Measurements from ENCODE around the gene EXOC5. TPM values are rescaled to one million over a fixed set of nuclear protein-coding genes. Genes with fewer than 3 reads are reported as not detected.
"Not testable (repeated sequence)": the region's sequence is repeated elsewhere in the genome, so short reads cannot be mapped to it uniquely, and the experiment has no call there.

The EXOC5 gene
- polyA plus RNA-seq, 4 donors = 6.8 to 47.8 (median 10.2) TPM

- Histone ChIP-seq H3K9me3 (ENCODE audit: control insufficient read depth in 2 of 2, insufficient read depth in 1 of 2, low read depth in 1 of 2, low read length in 1 of 2) (no peaks in the 10 kb centered on the region), H3K27me3 (ENCODE audit: control insufficient read depth in 3 of 3, insufficient read depth in 3 of 3, low read length in 3 of 3) (no peaks in the 10 kb centered on the region), H3K4me1 (ENCODE audit: control insufficient read depth in 3 of 3, insufficient read depth in 2 of 3, low read depth in 1 of 3, low read length in 2 of 3) (peaks cover 3 to 16% (median 3%) of the 10 kb centered on the region in 3 donors), H3K27ac (ENCODE audit: low read depth in 1 of 3, low read length in 2 of 3) (no peak overlapping the region), H3K36me3 (ENCODE audit: control insufficient read depth in 3 of 3, insufficient read depth in 2 of 3, low read depth in 1 of 3, low read length in 3 of 3) (peaks cover 6 to 11% (median 6%) of the 10 kb centered on the region in 3 donors), H3K4me3 (ENCODE audit: low read depth in 1 of 3, low read length in 3 of 3) (no peak overlapping the region)
- DNase-seq (no peak), FAIRE-seq (no peak)
- WGBS, 3 donors = 30 to 70% (median 49%) methylated on average over 1 of the region's 1 CpG
These were observed 4.5 kb upstream of the EXOC5 start for GRCh38 chr14:57273236-57273635.

DNA sequence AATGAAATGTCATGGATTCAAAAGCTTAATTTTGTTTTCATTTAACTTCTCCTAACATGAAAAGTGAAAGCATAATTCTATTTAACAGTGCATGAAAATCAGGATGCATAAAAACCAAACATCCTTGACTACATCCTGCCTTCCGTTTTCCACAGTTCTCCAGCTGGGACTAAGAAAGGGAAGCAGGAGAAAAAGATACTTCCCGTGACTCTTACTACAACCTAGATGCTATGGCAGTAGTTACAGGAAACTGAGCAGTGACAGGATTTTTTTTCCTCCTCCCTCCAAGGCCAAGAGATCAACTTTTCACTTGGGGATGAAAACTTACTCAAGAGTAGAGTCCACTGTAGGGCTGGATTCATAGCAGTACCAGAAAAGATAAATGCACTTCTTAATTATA lies 2.6 kb downstream of the EXOC5 start:
- Histone ChIP-seq H3K9me3 (ENCODE audit: control insufficient read depth in 2 of 2, insufficient read depth in 1 of 2, low read depth in 1 of 2, low read length in 1 of 2) (no peaks in the 10 kb centered on the region), H3K27ac (ENCODE audit: low read depth in 1 of 3, low read length in 2 of 3) (peak overlapping the region in 1 of 3 donors; percentile 92), H3K36me3 (ENCODE audit: control insufficient read depth in 3 of 3, insufficient read depth in 2 of 3, low read depth in 1 of 3, low read length in 3 of 3) (no peaks in the 10 kb centered on the region), H3K4me1 (ENCODE audit: control insufficient read depth in 3 of 3, insufficient read depth in 2 of 3, low read depth in 1 of 3, low read length in 2 of 3) (peaks cover 2 to 19% (median 7%) of the 10 kb centered on the region in 3 donors), H3K4me3 (ENCODE audit: low read depth in 1 of 3, low read length in 3 of 3) (no peak overlapping the region), H3K27me3 (ENCODE audit: control insufficient read depth in 3 of 3, insufficient read depth in 3 of 3, low read length in 3 of 3) (no peaks in the 10 kb centered on the region)
- no peak for FAIRE-seq
- WGBS, 3 donors = 35 to 65% (median 59%) methylated on average over 2 of the region's 2 CpGs
- DNase-seq = peak in 1 of 2 donors; percentile 36

- Histone ChIP-seq H3K27me3 (ENCODE audit: control insufficient read depth in 3 of 3, insufficient read depth in 3 of 3, low read length in 3 of 3) (no peaks in the 10 kb centered on the region), H3K4me3 (ENCODE audit: low read depth in 1 of 3, low read length in 3 of 3) (no peak overlapping the region), H3K36me3 (ENCODE audit: control insufficient read depth in 3 of 3, insufficient read depth in 2 of 3, low read depth in 1 of 3, low read length in 3 of 3) (no peaks in the 10 kb centered on the region), H3K4me1 (ENCODE audit: control insufficient read depth in 3 of 3, insufficient read depth in 2 of 3, low read depth in 1 of 3, low read length in 2 of 3) (peaks cover 0 to 7% (median 7%) of the 10 kb centered on the region in 3 donors), H3K27ac (ENCODE audit: low read depth in 1 of 3, low read length in 2 of 3) (no peak overlapping the region), H3K9me3 (ENCODE audit: control insufficient read depth in 2 of 2, insufficient read depth in 1 of 2, low read depth in 1 of 2, low read length in 1 of 2) (no peaks in the 10 kb centered on the region)
- DNase-seq = no peak
- no peak for FAIRE-seq
These were observed 6.6 kb downstream of the EXOC5 start for GRCh38 chr14:57262117-57262516.

- peak in 1 of 2 donors; percentile 37 for DNase-seq
- H3K4me1 ChIP-seq (ENCODE audit: control insufficient read depth in 3 of 3, insufficient read depth in 2 of 3, low read depth in 1 of 3, low read length in 2 of 3) = peaks cover 0 to 7% (median 7%) of the 10 kb centered on the region in 3 donors
- H3K27ac ChIP-seq (ENCODE audit: low read depth in 1 of 3, low read length in 2 of 3) = no peak overlapping the region
- H3K36me3 ChIP-seq (ENCODE audit: control insufficient read depth in 3 of 3, insufficient read depth in 2 of 3, low read depth in 1 of 3, low read length in 3 of 3) = no peaks in the 10 kb centered on the region
- FAIRE-seq = no peak
- no peak overlapping the region for H3K4me3 ChIP-seq (ENCODE audit: low read depth in 1 of 3, low read length in 3 of 3)
- no peaks in the 10 kb centered on the region for H3K9me3 ChIP-seq (ENCODE audit: control insufficient read depth in 2 of 2, insufficient read depth in 1 of 2, low read depth in 1 of 2, low read length in 1 of 2)
- no peaks in the 10 kb centered on the region for H3K27me3 ChIP-seq (ENCODE audit: control insufficient read depth in 3 of 3, insufficient read depth in 3 of 3, low read length in 3 of 3)
These were observed 7.1 kb downstream of the EXOC5 start for GRCh38 chr14:57261604-57262003.

GRCh38 chr14:57259672-57260071 lies 9.0 kb downstream of the EXOC5 start:
- DNase-seq = no peak
- no peak for FAIRE-seq
- 89 to 95% (median 92%) methylated on average over 1 of the region's 1 CpG for WGBS, 3 donors
- Histone ChIP-seq H3K9me3 (ENCODE audit: control insufficient read depth in 2 of 2, insufficient read depth in 1 of 2, low read depth in 1 of 2, low read length in 1 of 2) (no peaks in the 10 kb centered on the region), H3K27ac (ENCODE audit: low read depth in 1 of 3, low read length in 2 of 3) (no peak overlapping the region), H3K4me1 (ENCODE audit: control insufficient read depth in 3 of 3, insufficient read depth in 2 of 3, low read depth in 1 of 3, low read length in 2 of 3) (peaks cover 0 to 4% (median 3%) of the 10 kb centered on the region in 3 donors), H3K27me3 (ENCODE audit: control insufficient read depth in 3 of 3, insufficient read depth in 3 of 3, low read length in 3 of 3) (no peaks in the 10 kb centered on the region), H3K36me3 (ENCODE audit: control insufficient read depth in 3 of 3, insufficient read depth in 2 of 3, low read depth in 1 of 3, low read length in 3 of 3) (no peaks in the 10 kb centered on the region), H3K4me3 (ENCODE audit: low read depth in 1 of 3, low read length in 3 of 3) (no peak overlapping the region)

DNA sequence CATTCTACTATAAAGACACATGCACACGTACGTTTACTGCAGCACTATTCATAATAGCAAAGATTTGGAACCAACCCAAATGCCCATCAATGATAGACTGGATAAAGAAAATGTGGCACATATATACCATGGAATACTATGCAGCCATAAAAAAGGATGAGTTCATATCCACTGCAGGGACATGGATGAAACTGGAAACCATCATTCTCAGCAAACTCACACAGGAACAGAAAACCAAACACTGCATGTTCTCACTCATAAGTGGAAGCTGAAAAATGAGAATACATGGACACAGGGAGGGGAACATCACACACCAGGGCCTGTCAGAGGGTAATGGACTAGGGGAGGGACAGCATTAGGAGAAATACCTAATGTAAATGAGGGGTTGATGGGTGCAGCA lies 10.5 kb downstream of the EXOC5 start:
- not testable (repeated sequence) for H3K27ac ChIP-seq (ENCODE audit: low read depth in 1 of 3, low read length in 2 of 3); H3K27me3 ChIP-seq (ENCODE audit: control insufficient read depth in 3 of 3, insufficient read depth in 3 of 3, low read length in 3 of 3); H3K4me1 ChIP-seq (ENCODE audit: control insufficient read depth in 3 of 3, insufficient read depth in 2 of 3, low read depth in 1 of 3, low read length in 2 of 3); H3K4me3 ChIP-seq (ENCODE audit: low read depth in 1 of 3, low read length in 3 of 3); FAIRE-seq; H3K36me3 ChIP-seq (ENCODE audit: control insufficient read depth in 3 of 3, insufficient read depth in 2 of 3, low read depth in 1 of 3, low read length in 3 of 3); H3K9me3 ChIP-seq (ENCODE audit: control insufficient read depth in 2 of 2, insufficient read depth in 1 of 2, low read depth in 1 of 2, low read length in 1 of 2); DNase-seq
- 90 to 100% (median 93%) methylated on average over 2 of the region's 2 CpGs for WGBS, 3 donors

DNA sequence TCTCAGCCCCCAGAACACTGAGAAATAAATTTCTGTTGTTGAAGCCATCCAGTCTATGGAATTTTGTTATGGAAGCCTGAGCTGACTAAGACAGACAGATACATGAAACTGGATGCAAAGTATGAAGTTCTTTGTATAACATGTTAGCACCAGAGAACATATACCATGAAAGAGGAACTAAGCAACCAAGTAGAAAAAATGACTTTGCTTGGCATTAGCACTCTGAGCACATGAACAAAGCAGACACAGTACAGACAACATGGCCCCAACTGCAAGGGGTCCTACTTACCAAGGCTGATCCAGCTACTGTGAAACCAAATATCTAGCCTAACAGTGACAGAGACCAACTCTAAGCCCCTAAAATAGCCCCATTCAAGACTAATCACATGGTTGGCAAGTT lies 13.8 kb downstream of the EXOC5 start:
- H3K4me3 ChIP-seq (ENCODE audit: low read depth in 1 of 3, low read length in 3 of 3) = no peak overlapping the region

DNA sequence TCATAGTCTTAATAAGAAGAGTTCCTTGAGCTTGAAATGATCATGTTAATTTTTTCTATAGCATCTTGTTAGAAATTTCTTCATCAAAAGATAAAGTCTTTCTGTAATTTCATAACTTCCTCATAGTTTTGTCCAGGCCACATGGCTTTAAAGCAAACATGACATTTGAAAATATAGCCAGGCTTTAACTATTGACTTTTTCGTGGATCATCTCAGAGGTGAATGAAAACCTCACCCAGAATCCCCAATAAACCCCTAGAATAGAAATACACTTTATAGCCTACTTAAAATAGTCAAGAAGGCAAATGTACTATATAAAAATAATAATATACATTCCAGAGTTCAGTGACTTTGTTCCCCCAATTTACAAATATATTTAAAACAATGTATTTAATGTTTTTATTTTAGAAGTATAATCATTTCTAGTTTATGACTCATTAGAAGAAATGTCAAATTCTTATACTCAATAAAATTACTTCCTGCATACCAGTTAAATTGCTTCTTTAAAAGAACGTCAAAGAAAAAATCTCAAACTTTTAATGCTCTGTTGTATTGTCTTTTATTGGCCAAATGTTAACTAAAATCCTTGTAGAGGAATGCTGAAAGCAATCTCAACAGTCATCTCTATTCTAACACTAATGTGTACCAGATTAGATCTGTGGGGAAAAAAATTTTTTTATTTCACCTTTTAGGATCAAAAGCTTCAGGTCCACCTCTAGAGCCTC lies 21.6 kb downstream of the EXOC5 start:
- WGBS, 3 donors = 78 to 83% (median 79%) methylated on average over 2 of the region's 2 CpGs
- no peaks in the 10 kb centered on the region for H3K4me1 ChIP-seq (ENCODE audit: control insufficient read depth in 3 of 3, insufficient read depth in 2 of 3, low read depth in 1 of 3, low read length in 2 of 3)
- DNase-seq (no peak), FAIRE-seq (no peak)
- H3K27ac ChIP-seq (ENCODE audit: low read depth in 1 of 3, low read length in 2 of 3) = no peak overlapping the region
- H3K9me3 ChIP-seq (ENCODE audit: control insufficient read depth in 2 of 2, insufficient read depth in 1 of 2, low read depth in 1 of 2, low read length in 1 of 2) = no peaks in the 10 kb centered on the region
- H3K36me3 ChIP-seq (ENCODE audit: control insufficient read depth in 3 of 3, insufficient read depth in 2 of 3, low read depth in 1 of 3, low read length in 3 of 3) = peaks cover 0 to 3% (median 3%) of the 10 kb centered on the region in 3 donors
- no peak overlapping the region for H3K4me3 ChIP-seq (ENCODE audit: low read depth in 1 of 3, low read length in 3 of 3)
- H3K27me3 ChIP-seq (ENCODE audit: control insufficient read depth in 3 of 3, insufficient read depth in 3 of 3, low read length in 3 of 3) = no peaks in the 10 kb centered on the region

More for the DNA sequence above, 13.8 kb downstream of the EXOC5 start:
- no peaks in the 10 kb centered on the region for H3K27me3 ChIP-seq (ENCODE audit: control insufficient read depth in 3 of 3, insufficient read depth in 3 of 3, low read length in 3 of 3)
- no peaks in the 10 kb centered on the region for H3K9me3 ChIP-seq (ENCODE audit: control insufficient read depth in 2 of 2, insufficient read depth in 1 of 2, low read depth in 1 of 2, low read length in 1 of 2)
- DNase-seq = no peak
- no peaks in the 10 kb centered on the region for H3K36me3 ChIP-seq (ENCODE audit: control insufficient read depth in 3 of 3, insufficient read depth in 2 of 3, low read depth in 1 of 3, low read length in 3 of 3)
- FAIRE-seq = no peak
- H3K4me1 ChIP-seq (ENCODE audit: control insufficient read depth in 3 of 3, insufficient read depth in 2 of 3, low read depth in 1 of 3, low read length in 2 of 3) = no peaks in the 10 kb centered on the region
- H3K27ac ChIP-seq (ENCODE audit: low read depth in 1 of 3, low read length in 2 of 3) = no peak overlapping the region

- no peak for DNase-seq
- FAIRE-seq = no peak
- 93 to 97% (median 96%) methylated on average over 2 of the region's 2 CpGs for WGBS, 3 donors
- Histone ChIP-seq H3K27me3 (ENCODE audit: control insufficient read depth in 3 of 3, insufficient read depth in 3 of 3, low read length in 3 of 3) (no peaks in the 10 kb centered on the region), H3K4me3 (ENCODE audit: low read depth in 1 of 3, low read length in 3 of 3) (no peak overlapping the region), H3K27ac (ENCODE audit: low read depth in 1 of 3, low read length in 2 of 3) (no peak overlapping the region), H3K36me3 (ENCODE audit: control insufficient read depth in 3 of 3, insufficient read depth in 2 of 3, low read depth in 1 of 3, low read length in 3 of 3) (peaks cover 0 to 6% (median 3%) of the 10 kb centered on the region in 3 donors), H3K9me3 (ENCODE audit: control insufficient read depth in 2 of 2, insufficient read depth in 1 of 2, low read depth in 1 of 2, low read length in 1 of 2) (no peaks in the 10 kb centered on the region), H3K4me1 (ENCODE audit: control insufficient read depth in 3 of 3, insufficient read depth in 2 of 3, low read depth in 1 of 3, low read length in 2 of 3) (no peaks in the 10 kb centered on the region)
These were observed 22.8 kb downstream of the EXOC5 start for GRCh38 chr14:57245941-57246340.

Measured in small intestine (tissue), 7 donors.